IMR-90 (cell line): ENCODE results near the gene FOXN3.

Experiments
- BHLHE40 ChIP-seq: fragments of 150-350 bp; IDR thresholded peaks from 2 replicates; pipeline ENCODE4 v1.6.1; 2016; ENCODE audit warnings: mild to moderate bottlenecking, low read depth, low read length
- CEBPB ChIP-seq: IDR thresholded peaks from 2 replicates; pipeline ENCODE4 v1.6.1; 2012; ENCODE audit warnings: low read depth, low read length, improper control_type of control experiment
- POLR2A ChIP-seq: IDR thresholded peaks from 2 replicates; pipeline ENCODE4 v1.6.1; 2012; ENCODE audit warnings: mild to moderate bottlenecking, low read depth, low read length
- RAD21 ChIP-seq: IDR thresholded peaks from 2 replicates; pipeline ENCODE4 v1.6.1; 2012; ENCODE audit warnings: low read length, improper control_type of control experiment
- RCOR1 ChIP-seq: IDR thresholded peaks from 2 replicates; pipeline ENCODE4 v1.6.1; 2012; ENCODE audit warnings: mild to moderate bottlenecking, low read length, improper control_type of control experiment; ENCODE audit not compliant: insufficient replicate concordance
- SMC3 ChIP-seq: fragments of 150-350 bp; IDR thresholded peaks from 2 replicates; pipeline ENCODE4 v1.6.1; 2016; ENCODE audit warnings: low read depth, mild to moderate bottlenecking, antibody characterized with exemption, low read length, moderate library complexity
- USF2 ChIP-seq: fragments of 150-350 bp; IDR thresholded peaks from 2 replicates; pipeline ENCODE4 v1.6.1; 2017; ENCODE audit warnings: mild to moderate bottlenecking, antibody characterized with exemption, low read length, low read depth
- TF ChIP-seq, protein P1 (sequence below): conservative IDR thresholded peaks from 2 replicates; pipeline ENCODE4 v1.5.1; 2012; ENCODE audit warnings: mild to moderate bottlenecking, low read depth, low read length, improper control_type of control experiment

DNA sequence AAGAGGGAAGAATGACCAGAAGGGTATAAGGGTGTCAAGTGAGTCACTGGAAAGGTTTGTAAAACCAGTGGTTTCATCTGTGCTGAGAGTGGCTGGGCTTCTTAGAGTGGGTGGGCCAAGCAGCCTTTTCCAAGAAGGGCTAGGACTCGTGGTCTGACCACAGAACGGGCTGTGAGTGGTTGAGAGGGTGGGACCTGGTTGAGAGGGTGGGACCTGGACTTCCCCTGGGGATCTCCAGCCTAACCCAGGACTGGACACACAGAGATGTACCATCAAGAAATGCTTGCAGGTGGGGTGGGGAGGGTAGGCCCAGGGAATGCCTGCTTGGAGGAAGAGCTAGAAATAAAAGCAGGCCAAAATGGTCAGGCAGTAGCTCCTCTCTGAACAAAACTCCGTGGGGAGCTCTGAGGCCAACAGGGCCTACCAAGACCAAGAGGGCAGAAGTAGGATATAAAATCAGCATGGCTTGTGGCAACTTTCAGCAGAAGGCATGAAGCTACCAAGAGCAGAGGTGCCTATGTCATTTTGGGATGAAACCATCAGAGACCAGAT lies 140.5 kb downstream of the FOXN3 start:
- TF ChIP-seq USF2 = no peak
- TF ChIP-seq, protein P1, sequence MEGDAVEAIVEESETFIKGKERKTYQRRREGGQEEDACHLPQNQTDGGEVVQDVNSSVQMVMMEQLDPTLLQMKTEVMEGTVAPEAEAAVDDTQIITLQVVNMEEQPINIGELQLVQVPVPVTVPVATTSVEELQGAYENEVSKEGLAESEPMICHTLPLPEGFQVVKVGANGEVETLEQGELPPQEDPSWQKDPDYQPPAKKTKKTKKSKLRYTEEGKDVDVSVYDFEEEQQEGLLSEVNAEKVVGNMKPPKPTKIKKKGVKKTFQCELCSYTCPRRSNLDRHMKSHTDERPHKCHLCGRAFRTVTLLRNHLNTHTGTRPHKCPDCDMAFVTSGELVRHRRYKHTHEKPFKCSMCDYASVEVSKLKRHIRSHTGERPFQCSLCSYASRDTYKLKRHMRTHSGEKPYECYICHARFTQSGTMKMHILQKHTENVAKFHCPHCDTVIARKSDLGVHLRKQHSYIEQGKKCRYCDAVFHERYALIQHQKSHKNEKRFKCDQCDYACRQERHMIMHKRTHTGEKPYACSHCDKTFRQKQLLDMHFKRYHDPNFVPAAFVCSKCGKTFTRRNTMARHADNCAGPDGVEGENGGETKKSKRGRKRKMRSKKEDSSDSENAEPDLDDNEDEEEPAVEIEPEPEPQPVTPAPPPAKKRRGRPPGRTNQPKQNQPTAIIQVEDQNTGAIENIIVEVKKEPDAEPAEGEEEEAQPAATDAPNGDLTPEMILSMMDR = no peak
- no peak for TF ChIP-seq POLR2A
- no peak for TF ChIP-seq CEBPB
- no peak for TF ChIP-seq BHLHE40
- TF ChIP-seq RCOR1 = no peak
- TF ChIP-seq RAD21 = no peak
- no peak for TF ChIP-seq SMC3
